ENCODE measurements around the gene KDM4C.
"Not testable (repeated sequence)": the region's sequence is repeated elsewhere in the genome, so short reads cannot be mapped to it uniquely, and the experiment has no call there.

The KDM4C gene

GRCh38 chr9:7171396-7172153 is 413.8 kb downstream of the KDM4C start:
- DNase-seq (ENCODE audit: low spot score), result no peak

GRCh38 chr9:7172154-7173115 is 414.7 kb downstream of the KDM4C start:
- no peak for DNase-seq (ENCODE audit: low spot score)

DNA sequence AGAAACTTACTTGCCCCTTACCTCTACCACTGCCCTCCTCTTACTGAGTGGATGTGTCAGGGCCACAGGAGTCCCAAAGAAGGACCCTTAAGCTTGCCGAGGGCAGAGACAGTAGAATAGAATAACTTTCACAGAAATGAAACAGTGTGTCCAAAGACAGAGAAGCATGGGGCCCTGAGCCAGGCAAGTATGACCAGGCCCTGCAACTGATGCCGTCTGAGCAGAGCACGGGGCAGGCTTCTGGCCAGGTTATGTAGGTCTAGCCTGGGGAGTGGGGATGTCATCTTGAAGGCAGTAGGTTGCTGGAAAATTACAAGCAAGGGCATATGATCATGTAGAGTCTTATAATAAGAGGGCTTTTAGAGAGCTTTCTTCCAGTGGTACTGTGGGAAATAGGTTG is 415.4 kb downstream of the KDM4C start:
- no peak for DNase-seq (ENCODE audit: low spot score)

DNA sequence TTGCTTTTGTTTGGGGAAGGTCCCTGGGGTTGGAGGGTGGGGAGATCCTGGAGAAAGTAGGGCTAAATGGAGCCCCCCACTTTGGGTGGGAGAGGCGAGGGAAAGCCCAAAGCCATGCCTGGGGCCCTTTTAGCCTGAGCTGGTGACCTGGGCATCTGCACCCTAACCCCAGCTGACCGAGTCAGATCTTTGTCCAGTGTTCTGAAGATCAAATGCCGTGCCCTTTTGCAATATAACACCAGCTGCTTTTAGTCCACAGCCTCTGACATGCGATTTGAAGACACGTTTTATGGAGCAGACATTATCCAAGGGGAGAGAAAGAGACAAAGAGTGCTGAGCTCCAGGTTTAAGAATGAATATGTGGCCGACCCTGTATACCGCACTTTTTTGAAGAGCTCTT is 416.5 kb downstream of the KDM4C start:
- DNase-seq (ENCODE audit: low spot score), result no peak

DNA sequence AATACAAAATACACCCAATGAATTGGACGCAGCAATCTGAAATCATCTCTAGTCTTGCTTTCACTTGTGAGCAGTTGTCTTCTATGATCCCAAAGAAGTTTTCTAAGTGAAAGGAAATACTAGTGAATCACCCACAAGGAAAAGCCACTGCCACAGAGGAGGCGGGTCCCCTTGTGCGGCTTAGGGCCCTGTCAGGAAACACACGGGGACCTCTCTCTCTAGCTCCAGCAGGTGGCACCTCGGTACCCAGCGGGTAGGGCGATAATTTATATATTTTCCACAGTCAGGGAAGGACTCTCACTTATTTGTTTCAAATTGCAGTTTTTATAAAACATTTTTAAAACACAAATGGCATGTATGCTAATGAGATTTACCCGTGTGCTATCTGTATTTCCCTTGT is 417.1 kb downstream of the KDM4C start:
- DNase-seq (ENCODE audit: low spot score), result no peak

DNA sequence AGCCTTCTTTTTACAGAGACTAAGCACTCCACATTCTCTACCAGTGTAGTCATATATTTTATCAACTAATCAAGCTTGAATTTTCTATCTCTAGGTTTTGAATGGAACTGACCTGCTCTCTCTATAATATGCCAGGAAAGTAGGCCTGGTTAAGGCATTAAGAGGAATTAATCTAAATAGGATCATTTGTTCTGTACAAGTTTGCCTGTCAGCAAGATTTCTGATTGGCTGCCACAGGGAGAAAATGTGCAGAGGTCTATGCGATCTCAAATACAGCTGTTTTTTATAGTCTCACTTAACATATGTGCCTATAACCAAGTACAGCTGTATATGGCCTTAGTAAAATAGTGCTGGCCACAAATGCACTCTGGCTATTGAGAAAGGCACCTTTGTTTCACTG is 418.8 kb downstream of the KDM4C start:
- no peak for DNase-seq (ENCODE audit: low spot score)

DNA sequence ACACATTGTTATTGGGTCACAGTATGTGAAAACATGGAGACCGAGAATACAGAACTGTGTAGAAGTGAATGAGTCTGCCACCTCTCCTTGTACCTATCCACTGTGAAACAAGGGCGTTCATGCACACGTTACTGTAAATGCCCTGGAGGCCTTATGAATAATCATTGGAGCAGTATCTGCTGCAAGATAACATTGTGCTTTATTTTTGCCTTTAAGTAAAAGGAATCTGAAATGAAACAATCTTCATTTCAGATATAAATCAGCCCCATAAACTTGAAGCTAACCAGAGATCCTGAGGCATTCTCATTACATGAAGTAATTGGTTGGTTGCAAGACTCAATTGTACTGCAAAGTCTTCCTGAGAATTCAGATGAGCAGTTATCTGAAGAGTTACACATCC is 419.6 kb downstream of the KDM4C start:
- DNase-seq (ENCODE audit: low spot score), result no peak

- DNase-seq (ENCODE audit: low spot score), result no peak
Measured at GRCh38 chr9:7178729-7179128, 421.0 kb downstream of the KDM4C start.

- DNase-seq (ENCODE audit: low spot score), result no peak
Measured at GRCh38 chr9:7180247-7180646, 422.5 kb downstream of the KDM4C start.

- DNase-seq (ENCODE audit: low spot score), result not testable (repeated sequence)
Measured at GRCh38 chr9:7183139-7183538, 425.4 kb downstream of the KDM4C start.

DNA sequence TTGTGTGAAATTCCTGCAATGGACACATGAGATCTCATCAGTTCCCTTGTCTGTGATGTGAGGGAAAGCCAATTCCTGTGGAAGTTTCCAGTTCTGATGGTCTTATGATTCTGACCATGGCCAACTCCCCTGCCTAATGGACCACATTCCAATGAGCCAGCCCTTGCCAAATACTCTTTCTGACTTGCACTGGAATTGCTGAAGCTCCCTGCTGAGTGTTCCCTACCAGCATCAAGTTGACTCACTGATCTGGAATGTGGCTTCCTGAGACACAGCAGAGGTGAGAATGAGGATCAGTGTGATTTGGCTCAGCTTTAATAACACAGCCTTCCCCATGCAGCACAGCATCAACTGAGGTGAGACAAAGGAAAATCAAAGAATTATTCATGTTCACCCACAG is 427.8 kb downstream of the KDM4C start:
- DNase-seq (ENCODE audit: low spot score), result no peak

DNA sequence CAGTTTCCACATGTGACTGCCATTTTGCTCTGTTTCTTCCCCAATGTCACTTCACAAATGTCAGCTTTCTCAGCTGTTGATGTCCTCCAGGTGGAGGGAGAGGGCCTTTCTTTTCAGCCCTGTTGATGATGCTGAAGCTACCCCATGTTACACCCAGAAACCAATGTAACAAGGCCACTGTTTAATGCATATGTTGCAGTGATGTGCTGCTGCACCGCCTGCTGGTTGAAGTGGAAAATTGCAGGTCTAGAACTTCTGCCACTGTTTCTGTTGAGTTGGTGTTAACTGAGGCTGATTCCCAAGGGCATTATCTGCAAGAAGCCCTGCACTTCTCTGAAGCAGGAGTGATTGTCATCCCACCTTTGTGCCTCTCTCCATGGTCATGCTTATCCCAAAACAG is 428.4 kb downstream of the KDM4C start:
- no peak for DNase-seq (ENCODE audit: low spot score)

DNA sequence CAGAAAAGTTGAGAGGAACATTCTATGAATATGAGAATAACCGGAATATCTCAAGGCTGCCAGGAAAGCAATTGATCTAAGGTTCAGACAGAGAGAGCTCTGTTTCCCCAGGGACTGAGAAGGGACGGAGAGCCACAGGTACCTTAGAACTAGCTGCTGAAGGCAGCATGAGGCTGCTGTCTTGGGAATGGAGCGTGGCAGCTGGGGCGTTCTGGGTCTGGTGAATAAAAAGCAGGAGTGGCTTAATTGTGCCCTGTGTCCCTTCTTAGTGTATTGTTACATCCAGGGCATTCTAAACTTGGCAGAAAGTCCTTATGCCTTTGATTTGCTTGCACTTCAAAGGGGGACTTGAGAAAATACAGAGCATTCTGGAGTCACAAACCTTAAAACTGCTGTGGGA is 434.5 kb downstream of the KDM4C start:
- no peak for DNase-seq (ENCODE audit: low spot score)

DNA sequence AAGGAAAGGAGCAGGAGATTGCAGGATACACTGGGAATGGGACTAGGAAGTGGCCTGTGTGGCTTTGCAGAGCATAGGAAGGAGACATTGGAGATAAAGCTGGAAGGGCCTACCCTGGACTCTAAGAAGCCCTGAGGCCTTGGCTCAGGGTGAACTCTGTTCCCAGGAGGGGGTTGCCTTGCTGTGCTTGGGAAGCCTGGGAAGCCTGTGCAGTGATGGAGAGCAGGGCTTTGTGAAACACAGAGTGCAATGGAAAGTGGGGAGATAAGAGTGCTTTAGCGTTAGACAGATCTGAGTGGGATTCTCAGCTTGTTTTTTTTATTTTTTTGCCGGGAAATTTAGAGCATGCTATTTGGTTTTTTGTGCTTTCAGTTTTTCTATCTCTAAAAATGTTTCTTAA is 437.8 kb downstream of the KDM4C start:
- no peak for DNase-seq (ENCODE audit: low spot score)

DNA sequence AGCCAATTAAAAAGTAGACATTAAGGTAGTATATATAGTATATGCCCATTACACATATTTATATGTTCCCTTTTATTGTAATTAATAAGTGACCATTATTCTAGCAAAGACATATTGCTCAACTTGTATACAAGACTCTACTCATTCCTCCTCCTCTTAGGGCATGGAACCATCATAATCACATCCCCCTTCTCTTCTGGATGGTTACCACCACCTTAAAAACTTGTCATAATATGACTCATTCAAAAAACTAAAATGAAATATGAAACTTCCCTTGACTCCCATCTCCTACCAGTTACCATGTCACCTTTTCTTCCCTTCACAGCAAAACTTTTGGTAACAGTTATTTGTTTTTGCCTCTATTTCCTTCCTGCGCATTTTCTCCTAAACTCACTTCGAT is 438.7 kb downstream of the KDM4C start:
- no peak for DNase-seq (ENCODE audit: low spot score)

DNA sequence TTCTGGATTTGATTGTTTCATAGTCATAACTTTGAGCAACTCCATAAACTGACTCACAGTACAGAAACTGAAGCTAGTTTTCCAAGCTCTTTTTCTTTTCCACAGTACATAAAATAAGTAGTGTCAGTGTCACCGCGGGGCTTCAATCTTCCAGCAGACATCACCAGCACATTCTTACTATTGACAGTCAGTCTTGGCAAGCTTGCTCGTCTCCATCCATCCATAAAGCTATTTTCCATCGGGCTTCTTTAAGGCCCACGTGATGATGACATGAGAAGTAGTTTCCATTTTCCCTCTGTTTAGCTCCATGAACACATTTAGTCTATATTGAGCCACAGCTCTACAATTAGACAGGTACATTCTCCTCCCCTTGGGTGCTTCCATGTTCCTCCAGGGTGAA is 443.4 kb downstream of the KDM4C start:
- no peak for DNase-seq (ENCODE audit: low spot score)

GRCh38 chr9:7205806-7206205 is 448.0 kb downstream of the KDM4C start:
- DNase-seq (ENCODE audit: low spot score), result no peak

DNA sequence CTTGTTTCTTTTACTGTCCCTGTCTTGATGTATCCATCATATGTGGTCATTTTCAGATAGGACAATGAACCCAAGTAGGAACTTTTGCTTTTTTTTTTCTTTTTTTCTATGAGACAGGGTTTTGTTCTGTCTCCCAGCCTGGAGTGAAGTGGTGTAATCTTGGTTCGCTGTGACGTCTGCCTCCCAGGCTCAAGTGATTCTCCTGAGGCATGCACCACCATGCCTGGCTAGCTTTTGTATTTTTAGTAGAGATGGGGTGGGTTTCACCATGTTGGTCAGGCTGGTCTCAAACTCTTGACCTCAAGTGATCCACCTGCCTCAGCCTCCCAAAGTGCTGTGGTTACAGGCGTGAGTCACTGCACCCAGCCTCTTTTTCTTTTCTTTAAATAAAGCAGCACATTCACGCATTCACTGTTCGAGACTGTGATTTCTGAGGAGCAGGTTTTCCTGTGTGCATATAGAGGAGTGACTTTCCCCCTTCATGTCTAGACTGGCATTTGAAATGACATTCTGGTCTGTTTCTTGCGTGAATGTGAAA is 448.5 kb downstream of the KDM4C start:
- DNase-seq (ENCODE audit: low spot score), result no peak

DNA sequence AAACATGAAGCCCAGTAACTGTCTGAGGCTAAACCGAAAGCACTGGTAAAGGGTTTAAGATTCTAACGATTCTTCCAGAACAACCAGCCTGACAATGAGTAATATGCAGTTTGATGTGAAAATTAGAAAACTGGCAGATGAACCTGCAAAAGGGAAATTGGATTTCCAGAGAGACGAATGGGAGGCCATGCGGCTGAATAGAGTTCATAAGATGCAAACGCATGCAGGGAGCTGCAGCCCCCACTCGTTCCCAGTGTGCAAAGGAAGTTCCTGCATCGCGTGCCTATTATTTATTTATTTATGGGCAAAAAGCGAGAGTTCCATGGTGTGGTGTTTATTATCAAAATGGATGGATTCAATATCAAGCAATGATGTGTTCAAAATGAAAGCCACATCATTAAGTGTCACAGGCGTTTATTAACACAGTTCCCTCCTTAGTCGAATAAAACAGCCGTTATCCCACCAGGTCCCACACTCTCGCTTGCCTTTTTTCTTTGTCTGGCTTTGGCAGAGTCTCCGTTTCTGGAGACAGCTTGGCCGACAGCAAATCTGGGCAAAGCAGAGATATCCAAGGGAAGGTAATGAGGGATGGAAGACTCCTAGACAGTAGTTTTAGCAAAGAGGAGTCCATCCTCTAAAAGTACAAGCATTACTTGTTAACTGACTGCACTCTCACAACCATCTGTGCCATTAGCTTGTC is 451.4 kb downstream of the KDM4C start:
- DNase-seq (ENCODE audit: low spot score), result no peak

DNA sequence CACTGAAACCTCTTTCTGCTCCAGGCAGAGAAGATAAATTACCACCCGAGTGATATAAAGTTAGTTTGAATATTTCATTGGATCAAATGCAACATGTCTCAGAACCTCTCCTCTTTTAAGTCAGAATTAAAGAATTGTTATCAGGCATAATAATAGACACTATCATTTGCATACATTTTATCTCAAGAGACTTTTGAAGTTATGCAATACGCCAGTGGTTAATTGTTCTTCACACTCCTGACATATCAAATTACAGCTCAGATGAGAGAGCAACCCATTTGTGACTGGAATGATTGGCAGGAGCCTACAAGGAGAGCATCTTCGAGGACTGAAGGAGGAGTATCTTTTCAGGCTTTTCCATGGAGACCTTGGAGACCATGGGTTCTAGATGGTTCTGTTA is 452.2 kb downstream of the KDM4C start:
- no peak for DNase-seq (ENCODE audit: low spot score)

DNA sequence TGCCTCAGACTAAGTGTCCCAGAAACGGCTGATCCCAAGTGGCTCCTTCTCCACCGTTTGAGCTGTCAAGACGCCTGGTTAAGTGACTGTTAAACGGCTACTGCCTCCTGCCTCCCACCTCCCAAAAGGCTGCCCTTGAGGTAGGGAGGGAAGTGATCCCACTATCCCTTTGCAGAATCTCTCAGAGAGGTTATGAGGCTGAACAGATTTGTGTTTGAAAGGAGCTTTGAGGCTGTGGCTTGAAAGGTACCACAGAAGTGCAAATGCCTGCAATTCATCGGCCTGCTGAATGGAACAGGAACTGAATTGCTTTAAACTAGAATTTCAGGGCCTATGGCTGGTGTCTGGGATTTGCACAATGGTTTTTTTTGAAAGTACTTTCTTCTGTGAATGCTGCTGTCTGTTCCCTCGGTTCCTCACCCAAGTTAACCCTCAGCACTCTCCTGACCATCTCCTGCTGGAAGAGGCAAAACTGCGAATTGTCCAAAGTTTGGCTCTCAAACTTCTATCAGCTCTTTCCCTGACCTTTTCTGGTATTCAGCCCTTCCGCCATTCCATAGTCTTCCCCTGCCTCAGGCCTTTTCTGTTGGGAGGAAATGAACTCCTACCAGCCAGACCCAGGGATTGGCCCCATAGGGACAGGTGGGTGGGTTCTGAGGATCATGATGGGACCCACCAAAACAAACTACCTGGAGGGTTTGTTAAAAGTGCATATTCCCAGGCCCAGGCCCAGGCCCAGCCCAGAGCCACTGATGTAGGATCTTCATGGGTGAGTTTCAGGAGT is 453.3 kb downstream of the KDM4C start:
- DNase-seq (ENCODE audit: low spot score), result no peak

DNA sequence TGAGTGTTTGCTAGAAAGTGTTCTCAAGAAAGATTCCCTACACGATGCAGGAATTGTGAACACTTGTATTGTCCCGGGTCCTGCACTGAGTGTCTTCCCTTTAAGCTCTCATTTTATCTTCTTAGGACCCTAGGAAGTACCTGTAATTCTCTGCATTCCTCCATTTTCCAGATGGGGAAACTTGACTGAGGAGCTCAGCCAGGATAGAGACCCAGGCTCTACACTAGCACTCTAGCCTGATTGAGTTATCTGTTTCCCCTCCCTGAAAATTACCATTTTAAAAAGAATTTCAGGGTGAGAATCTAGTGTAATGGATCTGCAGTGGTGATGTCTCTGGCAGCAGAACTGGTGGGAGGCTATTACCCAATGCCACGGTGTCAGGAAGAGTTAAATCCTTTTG is 453.9 kb downstream of the KDM4C start:
- DNase-seq (ENCODE audit: low spot score), result no peak
